Measurements from ENCODE around the gene MRPS2. TPM values are rescaled to one million over a fixed set of nuclear protein-coding genes. Genes with fewer than 3 reads are reported as not detected.
"Not testable (repeated sequence)": the region's sequence is repeated elsewhere in the genome, so short reads cannot be mapped to it uniquely, and the experiment has no call there.

Gene MRPS2
- total RNA-seq, 6 experiments from 2014 or later, result 24.7 to 56.8 (median 30.5) TPM

GRCh38 chr9:135456436-135457104, 43.9 kb upstream of the MRPS2 start:
- TF ChIP-seq CTCF (IDR thresholded peaks at IDR 0.05), result no peak
- no peak for TF ChIP-seq POLR2A (IDR thresholded peaks at IDR 0.05)
- H3K9me3 ChIP-seq, result no peaks in the 10 kb centered on the region
- no peaks in the 10 kb centered on the region for H3K4me1 ChIP-seq
- ATAC-seq, result no peak
- no peaks in the 10 kb centered on the region for H3K36me3 ChIP-seq
- WGBS (ENCODE audit: insufficient coverage, low coverage, low lambda C conversion rate, missing lambda C conversion rate), result 74% methylated on average over 12 of the region's 19 CpGs
- no peak for DNase-seq
- no peak overlapping the region for H3K27ac ChIP-seq
- H3K4me3 ChIP-seq, result no peak overlapping the region
- intact Hi-C loops (cut with DNase I), result no loop called here
- H3K27me3 ChIP-seq, result no peaks in the 10 kb centered on the region

GRCh38 chr9:135458478-135458877, 42.0 kb upstream of the MRPS2 start:
- WGBS (ENCODE audit: insufficient coverage, low coverage, low lambda C conversion rate, missing lambda C conversion rate), result 95% methylated on average over 5 of the region's 5 CpGs
- H3K36me3 ChIP-seq; intact Hi-C loops (cut with DNase I); DNase-seq; H3K27ac ChIP-seq; ATAC-seq; H3K4me3 ChIP-seq; H3K9me3 ChIP-seq; H3K27me3 ChIP-seq; H3K4me1 ChIP-seq: not testable (repeated sequence)

GRCh38 chr9:135461936-135462335, 38.5 kb upstream of the MRPS2 start:
- Histone ChIP-seq H3K4me1 (no peaks in the 10 kb centered on the region), H3K27ac (no peak overlapping the region), H3K4me3 (no peak overlapping the region), H3K9me3 (no peaks in the 10 kb centered on the region), H3K27me3 (no peaks in the 10 kb centered on the region), H3K36me3 (no peaks in the 10 kb centered on the region)
- WGBS (ENCODE audit: insufficient coverage, low coverage, low lambda C conversion rate, missing lambda C conversion rate), result 86% methylated on average over 9 of the region's 11 CpGs
- ATAC-seq (no peak), DNase-seq (no peak)
- intact Hi-C loops (cut with DNase I), result no loop called here
- TF ChIP-seq CTCF (IDR thresholded peaks at IDR 0.05) (no peak), POLR2A (IDR thresholded peaks at IDR 0.05) (no peak)

GRCh38 chr9:135463140-135463539, 37.3 kb upstream of the MRPS2 start:
- TF ChIP-seq CTCF (IDR thresholded peaks at IDR 0.05) (no peak), POLR2A (IDR thresholded peaks at IDR 0.05) (no peak)

GRCh38 chr9:135464181-135464580, 36.3 kb upstream of the MRPS2 start:
- DNase-seq (no peak), ATAC-seq (no peak)
- Histone ChIP-seq H3K4me3 (no peak overlapping the region), H3K36me3 (no peaks in the 10 kb centered on the region), H3K27ac (no peak overlapping the region), H3K27me3 (no peaks in the 10 kb centered on the region), H3K4me1 (no peaks in the 10 kb centered on the region), H3K9me3 (no peaks in the 10 kb centered on the region)
- 98% methylated on average over 6 of the region's 7 CpGs for WGBS (ENCODE audit: insufficient coverage, low coverage, low lambda C conversion rate, missing lambda C conversion rate)
- TF ChIP-seq CTCF (IDR thresholded peaks at IDR 0.05) (no peak), POLR2A (IDR thresholded peaks at IDR 0.05) (no peak)
- intact Hi-C loops (cut with DNase I), result no loop called here

More at GRCh38 chr9:135463140-135463539, 37.3 kb upstream of the MRPS2 start:
- Histone ChIP-seq H3K4me1 (no peaks in the 10 kb centered on the region), H3K27ac (no peak overlapping the region), H3K9me3 (no peaks in the 10 kb centered on the region), H3K27me3 (no peaks in the 10 kb centered on the region), H3K4me3 (no peak overlapping the region), H3K36me3 (no peaks in the 10 kb centered on the region)
- DNase-seq (no peak), ATAC-seq (no peak)
- WGBS (ENCODE audit: insufficient coverage, low coverage, low lambda C conversion rate, missing lambda C conversion rate), result 78% methylated on average over 2 of the region's 3 CpGs
- intact Hi-C loops (cut with DNase I), result no loop called here
